H54 (cell line): ENCODE data around the gene ECPAS.
"Not testable (repeated sequence)": the region's sequence is repeated elsewhere in the genome, so short reads cannot be mapped to it uniquely, and the experiment has no call there.

Experiments used
- DNase-seq: peaks from one replicate; pipeline ENCODE4 v3.0.0; 2011; ENCODE audit warnings: low spot score, mixed read lengths; ENCODE audit not compliant: insufficient read length
- FAIRE-seq: peaks from 3 replicates; lab custom pipeline; 2011; peaks lifted over from hg19 to GRCh38; lab: Jason Lieb, UNC
- POLR2A ChIP-seq: IDR thresholded peaks from 2 replicates; pipeline ENCODE4 v1.6.1; 2011; ENCODE audit warnings: low read depth, mild to moderate bottlenecking, low read length

Gene ECPAS

GRCh38 chr9:111483858-111484571 is at the start of gene ECPAS:
Gene ECPAS, minus strand, starts transcription at chr9:111484383. Its CDS starts 11,465 bp downstream, at chr9:111472918.
- FAIRE-seq (no peak), DNase-seq (peak; percentile 93)
- TF ChIP-seq POLR2A, result peak; percentile 23; the same call in 1 of the 2 replicates

GRCh38 chr9:111533099-111533790 is 49.1 kb upstream of the ECPAS start:
- FAIRE-seq (no peak), DNase-seq (no peak)
- TF ChIP-seq POLR2A, result no peak

GRCh38 chr9:111531716-111532115 is 47.5 kb upstream of the ECPAS start:
- DNase-seq (no peak), FAIRE-seq (no peak)
- no peak for TF ChIP-seq POLR2A

GRCh38 chr9:111529787-111530186 is 45.6 kb upstream of the ECPAS start:
- FAIRE-seq (no peak), DNase-seq (no peak)
- TF ChIP-seq POLR2A, result no peak

- no peak for DNase-seq
- FAIRE-seq, result no peak
- TF ChIP-seq POLR2A, result no peak
Measured at GRCh38 chr9:111527347-111527746, 43.2 kb upstream of the ECPAS start.

- DNase-seq, result peak; percentile 37
- no peak for FAIRE-seq
- TF ChIP-seq POLR2A, result no peak
Measured at GRCh38 chr9:111525056-111525977, 41.1 kb upstream of the ECPAS start, which contains the start of gene ZNF483. Gene ZNF483, plus strand, starts transcription at chr9:111525179. Its CDS starts 2,217 bp downstream, at chr9:111527396.

- FAIRE-seq (no peak), DNase-seq (no peak)
- no peak for TF ChIP-seq POLR2A
Measured at GRCh38 chr9:111524731-111525055, 40.5 kb upstream of the ECPAS start.

GRCh38 chr9:111516061-111516465 is 31.9 kb upstream of the ECPAS start:
- no peak for TF ChIP-seq POLR2A
- DNase-seq, result no peak
- FAIRE-seq, result peak; percentile 71

- FAIRE-seq (no peak), DNase-seq (no peak)
Measured at GRCh38 chr9:111514967-111515366, 30.8 kb upstream of the ECPAS start.

GRCh38 chr9:111511581-111511980 is 27.4 kb upstream of the ECPAS start:
- not testable (repeated sequence) for FAIRE-seq, DNase-seq

More at GRCh38 chr9:111514967-111515366, 30.8 kb upstream of the ECPAS start:
- TF ChIP-seq POLR2A, result no peak

- DNase-seq, result no peak
- TF ChIP-seq POLR2A, result no peak
- FAIRE-seq, result no peak
Measured at GRCh38 chr9:111502506-111502905, 18.3 kb upstream of the ECPAS start.

- DNase-seq (no peak), FAIRE-seq (no peak)
- TF ChIP-seq POLR2A, result no peak
Measured at GRCh38 chr9:111501648-111502047, 17.5 kb upstream of the ECPAS start.

- no peak for FAIRE-seq
Measured at GRCh38 chr9:111501005-111501562, 16.9 kb upstream of the ECPAS start.

GRCh38 chr9:111497196-111497595 is 13.0 kb upstream of the ECPAS start:
- FAIRE-seq, result not testable (repeated sequence)

More at GRCh38 chr9:111501005-111501562, 16.9 kb upstream of the ECPAS start:
- no peak for TF ChIP-seq POLR2A
- no peak for DNase-seq

More at GRCh38 chr9:111497196-111497595, 13.0 kb upstream of the ECPAS start:
- DNase-seq, result not testable (repeated sequence)
